Measurements from ENCODE around the gene SESTD1. TPM values are rescaled to one million over a fixed set of nuclear protein-coding genes. Genes with fewer than 3 reads are reported as not detected.

Gene SESTD1
- total RNA-seq: 10 to 100 TPM; 10.4 to 14.9 TPM

- ATAC-seq (ENCODE audit: low read depth): peak; percentile 77
- Mint-ChIP-seq H3K9me3 (no peaks in the 10 kb centered on the region), H3K4me1 (peaks cover 16% of the 10 kb centered on the region), H3K27me3 (peaks cover 43% of the 10 kb centered on the region), H3K27ac (peak within 1 kb of the TSS; percentile 61), H3K36me3 (peaks cover 8% of the 10 kb centered on the region), H3K4me3 (peak within 1 kb of the TSS; percentile 89)
- peak; percentile 80 for DNase-seq
- POLR2A ChIA-PET: interaction anchor here (0.8 kb wide), 1 partner anchor 291 kb away, joined by 3 read pairs; no protein-coding TSS in a partner anchor
These were observed at the start of gene SESTD1 for GRCh38 chr2:179264368-179265081. Gene SESTD1, minus strand, starts transcription at chr2:179264832. Its CDS starts 72,991 bp downstream, at chr2:179191841.

DNA sequence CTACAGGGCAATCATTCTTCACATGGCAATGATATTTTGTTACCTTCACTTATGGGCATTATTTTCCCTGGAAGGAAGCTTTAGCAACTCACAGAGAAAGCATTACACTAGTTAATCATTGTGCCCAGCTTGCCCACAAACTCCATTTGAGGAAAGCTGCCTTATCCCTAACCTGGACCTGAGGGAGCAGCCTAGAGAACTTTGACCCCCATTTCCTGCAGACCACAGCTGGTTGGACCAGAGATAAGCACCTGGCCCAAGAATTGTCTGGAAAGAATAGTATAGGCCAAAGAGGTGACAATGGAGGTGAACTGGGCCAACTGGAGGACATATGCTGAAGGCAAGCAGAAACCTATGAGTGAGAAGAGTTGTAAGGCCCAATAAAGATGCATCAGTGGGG is 48.4 kb upstream of the SESTD1 start:
- Mint-ChIP-seq H3K4me3 (no peak overlapping the region), H3K36me3 (no peaks in the 10 kb centered on the region), H3K9me3 (no peaks in the 10 kb centered on the region), H3K27ac (no peak overlapping the region), H3K27me3 (peaks cover 7% of the 10 kb centered on the region), H3K4me1 (no peaks in the 10 kb centered on the region)
- DNase-seq (no peak), ATAC-seq (ENCODE audit: low read depth) (no peak)
- POLR2A ChIA-PET: no interaction called here

GRCh38 chr2:179311101-179311500 is 46.5 kb upstream of the SESTD1 start:
- H3K4me3 Mint-ChIP-seq: no peak overlapping the region
- peaks cover 3% of the 10 kb centered on the region for H3K27me3 Mint-ChIP-seq
- no peak overlapping the region for H3K27ac Mint-ChIP-seq
- DNase-seq (no peak), ATAC-seq (ENCODE audit: low read depth) (no peak)
- POLR2A ChIA-PET: no interaction called here
- no peaks in the 10 kb centered on the region for H3K4me1 Mint-ChIP-seq
- H3K36me3 Mint-ChIP-seq: no peaks in the 10 kb centered on the region
- no peaks in the 10 kb centered on the region for H3K9me3 Mint-ChIP-seq

GRCh38 chr2:179307616-179308371 is 43.2 kb upstream of the SESTD1 start:
- Mint-ChIP-seq H3K9me3 (no peaks in the 10 kb centered on the region), H3K4me3 (no peak overlapping the region), H3K4me1 (no peaks in the 10 kb centered on the region), H3K27me3 (peaks cover 6% of the 10 kb centered on the region), H3K27ac (no peak overlapping the region), H3K36me3 (no peaks in the 10 kb centered on the region)
- DNase-seq (no peak), ATAC-seq (ENCODE audit: low read depth) (no peak)
- POLR2A ChIA-PET: no interaction called here

- Mint-ChIP-seq H3K27me3 (peaks cover 6% of the 10 kb centered on the region), H3K27ac (no peak overlapping the region), H3K36me3 (no peaks in the 10 kb centered on the region), H3K9me3 (no peaks in the 10 kb centered on the region), H3K4me1 (no peaks in the 10 kb centered on the region), H3K4me3 (no peak overlapping the region)
- POLR2A ChIA-PET: no interaction called here
- ATAC-seq (ENCODE audit: low read depth) (no peak), DNase-seq (no peak)
These were observed 40.5 kb upstream of the SESTD1 start for GRCh38 chr2:179305125-179305524.

DNA sequence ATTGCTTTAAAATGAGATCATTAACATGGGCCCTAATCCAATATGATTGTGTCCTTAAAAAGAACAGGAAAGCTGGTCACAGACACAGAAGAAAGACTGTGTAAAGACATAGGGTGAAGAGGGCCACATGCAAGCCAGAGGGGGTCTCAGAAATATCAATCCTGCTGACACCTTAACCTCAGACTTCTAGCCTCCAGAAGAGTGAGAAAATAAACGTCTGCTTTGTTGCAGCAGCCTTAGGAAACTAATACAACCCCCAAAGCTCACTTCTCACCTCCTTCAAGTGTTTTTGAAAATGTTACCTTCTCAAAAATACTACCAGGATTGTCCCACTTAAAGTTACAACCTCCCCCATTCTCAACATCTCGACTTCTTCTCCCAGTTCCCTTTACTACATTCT is 39.8 kb upstream of the SESTD1 start:
- Mint-ChIP-seq H3K36me3 (no peaks in the 10 kb centered on the region), H3K27ac (no peak overlapping the region), H3K4me1 (no peaks in the 10 kb centered on the region), H3K9me3 (no peaks in the 10 kb centered on the region), H3K27me3 (peaks cover 6% of the 10 kb centered on the region), H3K4me3 (no peak overlapping the region)
- ATAC-seq (ENCODE audit: low read depth) (no peak), DNase-seq (no peak)
- POLR2A ChIA-PET: no interaction called here

DNA sequence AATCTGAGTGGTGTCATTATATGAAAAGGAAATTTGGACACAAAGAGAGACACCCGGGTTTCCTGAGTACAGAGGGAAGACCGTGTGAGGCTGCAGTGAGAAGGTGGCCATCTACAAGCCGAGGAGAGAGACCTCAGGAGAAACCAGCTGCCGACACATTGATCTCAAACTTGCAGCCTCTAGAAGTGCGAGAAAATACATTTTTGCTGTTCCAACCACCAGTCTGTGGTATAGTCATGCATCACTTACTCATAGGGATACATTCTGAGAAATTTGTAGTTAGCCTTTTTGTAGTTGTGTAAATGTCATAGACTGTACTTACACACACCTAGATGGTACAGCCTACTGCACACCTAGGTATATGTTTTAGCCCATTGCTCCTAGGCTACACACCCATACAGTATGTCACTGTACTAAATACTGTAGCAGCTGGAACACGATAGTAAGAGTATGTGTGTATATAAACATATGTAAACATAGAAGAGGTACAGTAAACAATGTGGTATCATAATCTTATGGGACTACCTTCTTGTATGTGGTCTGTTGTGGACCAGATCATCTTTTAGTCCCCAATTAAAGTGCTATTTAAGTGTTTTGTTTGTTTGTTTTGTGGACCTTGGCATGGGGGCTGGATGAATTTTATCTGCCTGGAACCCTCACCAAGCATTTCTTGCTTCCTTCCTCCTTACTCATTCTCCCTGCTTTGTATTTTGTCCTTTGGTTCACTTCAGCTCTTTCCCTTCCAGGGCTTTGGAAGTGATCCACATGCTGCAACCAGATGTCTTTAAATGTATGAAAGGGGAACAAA is 38.3 kb upstream of the SESTD1 start:
- Mint-ChIP-seq H3K27me3 (peaks cover 6% of the 10 kb centered on the region), H3K36me3 (no peaks in the 10 kb centered on the region), H3K27ac (no peak overlapping the region), H3K4me3 (no peak overlapping the region), H3K4me1 (no peaks in the 10 kb centered on the region), H3K9me3 (no peaks in the 10 kb centered on the region)
- ATAC-seq (ENCODE audit: low read depth) (no peak), DNase-seq (no peak)
- POLR2A ChIA-PET: no interaction called here

DNA sequence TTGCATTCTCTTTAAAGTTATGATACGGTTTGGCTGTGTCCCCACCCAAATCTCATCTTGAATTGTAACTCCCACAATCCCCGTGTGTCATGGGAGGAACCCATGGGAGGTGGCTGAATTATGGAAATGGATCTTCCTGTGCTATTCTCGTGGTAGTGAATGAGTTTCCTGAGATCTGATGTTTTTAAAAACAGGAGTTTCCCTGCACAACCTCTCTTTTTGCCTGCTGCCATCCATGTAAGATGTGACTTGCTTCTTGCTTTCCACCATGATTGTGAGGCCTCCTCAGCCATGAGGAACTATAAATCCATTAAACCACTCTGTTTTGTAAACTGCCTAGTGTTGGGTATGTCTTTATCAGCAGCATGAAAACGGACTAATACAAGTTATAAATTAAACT is 37.5 kb upstream of the SESTD1 start:
- Mint-ChIP-seq H3K9me3 (no peaks in the 10 kb centered on the region), H3K27ac (no peak overlapping the region), H3K36me3 (no peaks in the 10 kb centered on the region), H3K4me3 (no peak overlapping the region), H3K27me3 (peaks cover 6% of the 10 kb centered on the region), H3K4me1 (no peaks in the 10 kb centered on the region)
- POLR2A ChIA-PET: no interaction called here
- no peak for ATAC-seq (ENCODE audit: low read depth)
- DNase-seq: no peak

- no peak for DNase-seq
These were observed 34.0 kb upstream of the SESTD1 start for GRCh38 chr2:179298666-179299065.

DNA sequence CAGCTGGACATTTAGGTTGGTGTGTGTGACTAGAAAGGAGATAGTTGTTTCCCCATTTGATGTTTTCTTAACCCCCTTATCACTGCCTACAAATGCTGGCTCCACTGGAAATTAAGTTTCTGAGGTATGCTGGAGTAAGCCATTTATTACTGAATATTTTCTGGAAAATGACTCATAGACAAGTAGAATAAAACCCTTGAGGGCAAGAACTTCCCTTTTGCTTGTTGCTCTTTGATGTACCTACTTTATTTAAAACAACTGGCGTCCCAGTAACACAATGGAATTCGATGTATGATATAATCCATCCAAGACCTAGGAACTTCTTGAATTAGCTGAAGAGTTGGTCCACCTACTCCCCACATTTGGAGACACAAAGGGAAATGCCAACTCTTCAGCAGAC is 33.3 kb upstream of the SESTD1 start:
- DNase-seq (no peak), ATAC-seq (ENCODE audit: low read depth) (no peak)
- no peaks in the 10 kb centered on the region for H3K4me1 Mint-ChIP-seq
- POLR2A ChIA-PET: no interaction called here
- H3K9me3 Mint-ChIP-seq: no peaks in the 10 kb centered on the region
- no peak overlapping the region for H3K4me3 Mint-ChIP-seq
- H3K27me3 Mint-ChIP-seq: peaks cover 2% of the 10 kb centered on the region
- H3K27ac Mint-ChIP-seq: no peak overlapping the region
- H3K36me3 Mint-ChIP-seq: no peaks in the 10 kb centered on the region

More at GRCh38 chr2:179298666-179299065, 34.0 kb upstream of the SESTD1 start:
- Mint-ChIP-seq H3K36me3 (no peaks in the 10 kb centered on the region), H3K27ac (no peak overlapping the region), H3K4me1 (no peaks in the 10 kb centered on the region), H3K4me3 (no peak overlapping the region), H3K27me3 (peaks cover 2% of the 10 kb centered on the region), H3K9me3 (no peaks in the 10 kb centered on the region)
- POLR2A ChIA-PET: no interaction called here
- no peak for ATAC-seq (ENCODE audit: low read depth)

DNA sequence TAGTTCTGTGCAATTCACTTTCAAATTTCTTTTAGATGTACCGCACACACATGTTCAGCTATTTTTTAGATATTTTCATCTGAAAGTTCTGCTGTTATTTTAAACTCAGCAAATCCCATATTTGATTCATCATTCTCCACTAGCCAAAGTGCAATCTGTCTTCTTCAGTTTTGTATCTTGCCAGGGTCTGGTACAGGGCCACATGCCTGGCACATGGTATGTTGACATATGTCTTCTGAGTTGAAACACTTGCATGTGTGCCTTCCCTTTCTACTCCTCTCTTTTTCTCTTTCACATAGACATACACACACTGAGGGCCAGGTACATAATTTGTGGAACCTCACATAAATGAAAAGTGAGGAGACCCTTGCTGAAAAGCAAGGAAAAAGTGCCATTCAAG is 25.7 kb upstream of the SESTD1 start:
- POLR2A ChIA-PET: no interaction called here
- H3K9me3 Mint-ChIP-seq: no peaks in the 10 kb centered on the region
- H3K4me1 Mint-ChIP-seq: no peaks in the 10 kb centered on the region
- H3K27me3 Mint-ChIP-seq: no peaks in the 10 kb centered on the region
- no peak overlapping the region for H3K27ac Mint-ChIP-seq
- H3K36me3 Mint-ChIP-seq: no peaks in the 10 kb centered on the region
- H3K4me3 Mint-ChIP-seq: no peak overlapping the region
- ATAC-seq (ENCODE audit: low read depth): no peak
- DNase-seq: no peak

GRCh38 chr2:179285060-179285459 is 20.4 kb upstream of the SESTD1 start:
- POLR2A ChIA-PET: no interaction called here
- H3K36me3 Mint-ChIP-seq: no peaks in the 10 kb centered on the region
- H3K27ac Mint-ChIP-seq: no peak overlapping the region
- ATAC-seq (ENCODE audit: low read depth) (no peak), DNase-seq (no peak)
- no peaks in the 10 kb centered on the region for H3K4me1 Mint-ChIP-seq
- no peaks in the 10 kb centered on the region for H3K9me3 Mint-ChIP-seq
- H3K4me3 Mint-ChIP-seq: no peak overlapping the region
- H3K27me3 Mint-ChIP-seq: peaks cover 26% of the 10 kb centered on the region

DNA sequence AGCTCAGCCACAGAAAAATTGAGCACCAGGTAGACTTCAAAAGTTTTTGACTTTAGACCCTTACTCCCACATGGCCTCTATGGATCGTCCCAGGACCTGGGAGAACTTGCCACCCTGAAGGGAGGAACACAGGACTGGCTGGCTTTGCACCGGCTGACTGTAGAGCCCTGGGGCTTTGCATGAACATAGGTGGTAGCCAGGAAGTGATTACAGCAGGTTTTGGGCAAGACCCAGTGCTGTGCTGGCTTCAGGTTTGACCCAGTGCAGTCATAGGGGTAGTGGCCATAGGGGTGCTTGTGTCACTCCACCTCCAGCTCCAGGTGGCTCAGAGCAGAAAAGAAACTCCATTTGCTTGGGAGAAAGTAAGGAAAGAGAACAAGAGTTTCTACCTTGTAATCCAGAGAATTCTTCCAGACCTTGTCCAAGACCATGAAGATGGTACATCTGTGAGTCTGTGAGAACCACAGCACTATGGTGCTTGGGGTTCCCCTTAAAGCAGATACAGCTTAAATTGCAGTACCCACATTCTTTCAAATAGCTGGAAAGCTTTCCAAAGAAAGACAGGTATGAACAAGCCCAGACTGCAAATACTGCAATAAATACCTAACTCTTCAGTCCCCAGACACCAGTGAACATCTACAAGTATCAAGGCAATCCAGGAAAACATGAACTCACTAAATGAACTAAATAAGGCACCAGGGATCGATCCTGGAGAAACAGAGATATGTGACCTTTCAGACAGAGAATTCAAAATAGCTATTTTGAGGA is 13.0 kb upstream of the SESTD1 start:
- Mint-ChIP-seq H3K36me3 (no peaks in the 10 kb centered on the region), H3K4me1 (peaks cover 5% of the 10 kb centered on the region), H3K27ac (no peak overlapping the region), H3K4me3 (no peak overlapping the region), H3K27me3 (peaks cover 16% of the 10 kb centered on the region), H3K9me3 (no peaks in the 10 kb centered on the region)
- POLR2A ChIA-PET: no interaction called here
- ATAC-seq (ENCODE audit: low read depth): no peak
- DNase-seq: no peak
